Stimulated activated CD4-positive, alpha-beta T cell treated with anti-CD3 and anti-CD28 coated beads, Interleukin-1b, Interleukin-23, amount 100 ng/mL, for 1 hour (primary cell): Measurements from ENCODE around the gene CASP1.
"Not testable (repeated sequence)": the region's sequence is repeated elsewhere in the genome, so short reads cannot be mapped to it uniquely, and the experiment has no call there.

ENCODE experiments used
- DNase-seq, 2 donors: peaks; one replicate each; pipeline ENCODE4 v3.0.0-alpha.2; 2020; ENCODE audit warnings: low read depth in 2 of 2

Gene CASP1

DNA sequence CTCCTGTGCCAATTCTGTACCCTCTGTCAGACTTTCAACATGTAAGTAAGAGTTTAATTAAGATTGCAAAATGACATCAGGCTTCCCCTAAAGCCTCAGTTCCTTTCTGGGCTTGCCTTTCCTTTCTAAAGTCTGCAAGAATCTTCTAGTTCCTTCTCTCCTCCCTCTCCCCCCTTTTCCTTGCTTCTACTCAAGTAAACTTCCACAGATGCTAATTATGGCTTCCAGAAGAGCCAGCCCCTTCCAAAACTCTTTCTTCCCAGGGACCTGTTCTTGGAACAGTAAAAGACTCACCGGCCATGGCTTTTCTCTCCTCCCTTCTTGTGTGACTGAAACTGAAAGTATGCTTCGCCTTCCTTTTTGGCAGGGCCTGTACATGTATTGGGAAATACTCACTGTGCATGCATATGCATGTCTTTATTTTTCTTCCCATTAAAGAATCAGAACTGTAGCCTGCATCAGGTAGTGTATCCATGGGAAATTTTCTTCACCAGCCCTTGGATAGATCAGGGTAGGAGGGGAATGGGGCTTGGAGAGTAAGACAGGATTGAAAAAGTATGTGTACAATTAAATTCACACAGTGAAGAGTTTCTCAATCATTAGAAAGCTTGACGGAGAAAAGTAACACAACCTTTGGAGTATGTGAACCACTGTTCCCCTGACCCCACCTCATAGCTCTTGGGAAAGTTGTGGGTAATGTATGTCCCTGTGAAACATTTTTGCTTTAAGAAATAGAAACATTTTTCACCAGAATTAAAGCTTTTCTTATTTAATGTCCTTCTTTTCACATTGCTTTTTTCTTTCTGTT is at the start of gene CASP1:
TSS of gene CASP1 (minus strand) at position 332 of the 808 bp plus-strand sequence. CDS start at position 301, 31 bp downstream.
- DNase-seq: no peak

DNA sequence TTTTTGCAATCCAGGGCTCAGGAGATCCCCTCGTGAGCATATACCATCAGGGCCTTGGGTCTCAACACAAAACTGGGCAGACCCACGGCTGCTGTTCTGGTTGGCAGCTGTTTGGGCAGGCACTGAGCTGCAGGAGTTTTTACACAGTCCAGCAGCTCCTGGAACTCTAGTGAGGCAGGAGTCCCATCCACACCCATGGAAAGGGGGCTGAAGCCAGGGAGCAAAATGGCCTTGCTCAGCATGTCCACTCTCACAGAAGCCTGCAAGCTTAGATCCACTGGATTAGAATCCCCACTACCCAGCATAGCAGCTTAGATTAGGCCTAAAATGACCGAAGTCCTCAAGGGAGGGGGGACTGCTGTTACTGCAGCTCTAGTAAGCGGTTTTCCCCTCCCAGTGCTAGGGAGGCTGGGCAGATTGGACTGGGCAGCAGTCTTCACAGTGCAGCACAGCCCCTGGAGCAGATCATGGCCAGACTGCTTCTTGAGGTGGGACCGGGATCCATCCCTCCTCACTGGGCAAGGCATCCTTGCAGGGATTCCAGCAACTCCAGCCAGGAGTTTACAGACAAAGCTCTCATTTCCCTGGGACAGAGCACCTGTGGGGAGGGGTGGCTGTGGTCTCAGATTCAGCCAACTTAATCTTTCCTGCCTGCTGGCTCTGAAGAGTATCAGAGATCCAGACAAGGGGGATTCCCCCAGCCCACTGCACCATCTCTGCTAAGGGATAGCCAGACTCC is 46.6 kb upstream of the CASP1 start:
- no peak for DNase-seq

DNA sequence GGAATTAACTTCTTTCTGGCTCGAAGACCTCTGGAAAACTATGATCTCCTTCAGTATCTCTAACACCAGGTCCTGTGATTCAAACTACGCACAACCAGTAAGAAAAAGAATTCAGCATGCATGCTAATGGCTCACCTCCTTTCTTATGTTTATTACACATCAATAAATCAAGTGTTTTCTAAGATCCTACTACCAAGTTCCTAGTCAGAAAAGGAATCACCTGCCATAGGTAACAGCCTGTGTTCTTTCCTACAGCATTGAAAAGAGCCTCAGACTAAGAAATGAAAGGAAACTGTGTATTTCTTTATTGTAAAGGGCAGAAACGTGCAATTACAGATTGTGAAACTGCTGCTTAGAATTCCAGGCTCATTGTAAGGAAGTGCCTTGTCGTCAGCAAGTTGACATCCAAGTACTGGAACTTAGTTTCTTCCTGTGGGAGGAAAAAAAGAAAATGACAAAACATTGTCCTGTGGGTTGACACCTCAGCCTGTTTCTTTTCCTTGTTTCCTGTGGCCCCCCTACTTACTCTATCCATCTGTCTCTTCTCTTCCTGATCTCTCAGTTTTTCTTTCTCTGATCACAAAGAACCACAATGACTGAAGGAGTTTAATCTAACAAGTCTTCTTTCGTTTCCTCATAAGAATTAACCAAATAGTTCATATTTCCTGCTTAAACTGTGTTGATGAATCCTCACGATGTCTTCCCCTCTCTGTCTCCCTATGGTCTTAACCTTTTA is 45.4 kb upstream of the CASP1 start:
- DNase-seq: not testable (repeated sequence)

DNA sequence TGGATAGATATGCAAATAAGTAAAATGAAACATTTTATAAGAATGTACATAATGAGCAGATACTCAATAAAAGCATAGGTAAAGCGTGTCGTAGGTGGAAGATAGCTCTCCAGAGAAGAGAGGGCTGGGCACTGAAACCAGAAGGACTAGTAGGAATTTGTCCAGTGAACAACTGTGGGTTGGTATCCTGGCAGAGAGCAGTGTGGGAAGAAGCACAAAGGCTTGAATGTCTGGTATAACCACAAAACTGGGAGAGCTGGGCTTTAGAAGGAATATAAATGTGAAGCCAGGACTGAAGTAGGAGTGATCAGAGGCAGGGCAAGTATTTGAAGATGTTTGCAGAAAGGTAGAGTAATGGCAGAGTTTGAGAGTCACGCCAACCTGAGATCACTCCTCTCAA is 43.3 kb upstream of the CASP1 start:
- no peak for DNase-seq

DNA sequence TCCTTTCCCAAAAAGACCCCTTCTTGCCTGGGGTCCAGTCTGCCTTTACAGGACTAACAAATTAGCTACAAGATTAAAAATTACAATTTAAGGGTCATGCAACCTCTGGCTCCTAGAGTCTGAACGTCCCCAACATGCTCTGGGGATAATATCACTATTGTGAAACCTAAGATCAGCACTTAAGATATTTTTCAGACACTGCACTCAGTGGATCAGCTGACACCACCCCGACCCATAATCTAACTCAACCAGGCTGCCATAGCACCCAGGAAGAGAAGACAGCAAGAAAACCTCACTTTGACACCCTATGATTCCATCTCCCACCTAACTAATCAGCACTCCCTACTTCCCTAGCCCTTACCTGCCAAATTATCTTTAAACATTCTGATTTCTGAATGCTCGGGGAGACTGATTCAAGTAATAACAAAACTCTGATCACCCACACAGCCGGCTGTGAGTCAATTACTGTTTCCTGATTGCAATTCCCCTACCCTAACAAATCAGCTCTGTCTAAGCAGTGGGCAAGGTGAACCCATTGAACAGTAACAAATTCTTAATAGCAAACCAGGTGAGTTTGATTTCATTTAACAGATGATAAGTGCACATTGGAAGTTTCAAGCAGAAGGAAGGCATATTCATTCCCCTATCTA is 42.3 kb upstream of the CASP1 start:
- DNase-seq: not testable (repeated sequence)

DNA sequence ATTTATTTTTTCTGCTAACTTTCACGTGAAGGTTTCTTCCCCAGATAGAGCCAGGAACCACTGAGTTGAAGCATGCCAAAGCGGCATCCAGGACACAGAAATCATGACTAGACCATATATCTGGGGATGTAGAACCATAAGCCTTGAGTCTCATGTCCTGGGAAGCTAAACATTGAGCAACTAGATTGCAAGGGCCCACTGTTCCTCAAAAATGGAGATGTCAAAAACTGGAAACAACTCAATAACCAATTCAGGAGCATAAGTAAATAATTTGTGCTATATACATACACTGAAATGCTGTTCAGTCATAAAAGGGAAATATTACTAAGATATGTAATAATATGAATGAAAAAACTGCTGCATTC is 39.2 kb upstream of the CASP1 start:
- DNase-seq: no peak

DNA sequence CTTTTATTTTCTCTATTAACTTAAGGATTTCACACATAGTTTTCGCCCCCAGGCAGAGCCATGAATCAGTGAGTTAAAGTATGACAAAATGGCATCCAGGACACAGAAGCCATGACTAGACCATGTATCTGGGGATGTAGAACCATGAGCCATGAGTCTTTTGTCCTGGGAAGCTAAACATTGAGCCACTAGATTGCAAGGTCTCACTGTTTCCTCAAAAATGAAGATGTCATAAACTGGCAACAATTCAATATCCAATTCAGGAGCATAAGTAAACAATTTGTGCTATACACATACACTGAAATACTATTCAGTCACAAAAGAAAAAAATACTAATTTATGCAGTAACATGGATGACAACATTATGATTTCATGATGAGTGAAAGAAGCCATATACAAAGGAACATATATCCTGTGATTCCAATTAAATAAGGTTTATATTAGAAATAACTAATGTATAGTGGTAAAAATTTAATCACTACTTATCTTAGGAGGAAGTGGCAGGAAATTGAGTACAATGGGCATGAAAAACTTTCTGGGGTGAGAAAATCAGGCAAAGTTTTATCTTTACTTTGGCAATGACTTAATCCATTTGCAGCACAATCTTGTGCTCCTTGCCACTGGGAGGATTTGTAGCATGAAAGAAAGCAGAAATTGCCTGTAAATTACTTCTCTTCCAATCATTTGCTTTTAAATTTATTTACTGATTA is 38.7 kb upstream of the CASP1 start:
- no peak for DNase-seq

DNA sequence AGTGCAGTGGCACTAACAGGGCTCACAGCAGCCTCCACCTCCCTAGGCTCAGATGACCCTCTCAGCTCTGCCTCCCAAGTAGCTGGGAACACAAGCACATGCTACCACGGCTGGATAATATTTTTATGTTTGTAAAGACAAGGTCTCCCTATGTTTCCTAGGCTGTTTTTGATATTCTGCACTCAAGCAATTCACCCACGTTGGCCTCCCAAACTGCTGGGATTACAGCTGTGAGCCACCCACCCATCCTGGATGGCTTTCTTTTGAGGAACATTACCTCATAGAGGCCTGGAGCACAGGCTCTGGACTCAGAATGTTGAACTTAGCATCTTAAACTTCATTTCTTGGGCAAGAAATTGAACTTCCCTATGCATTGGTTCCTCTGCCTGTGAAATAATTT is 37.1 kb upstream of the CASP1 start:
- DNase-seq: not testable (repeated sequence)

DNA sequence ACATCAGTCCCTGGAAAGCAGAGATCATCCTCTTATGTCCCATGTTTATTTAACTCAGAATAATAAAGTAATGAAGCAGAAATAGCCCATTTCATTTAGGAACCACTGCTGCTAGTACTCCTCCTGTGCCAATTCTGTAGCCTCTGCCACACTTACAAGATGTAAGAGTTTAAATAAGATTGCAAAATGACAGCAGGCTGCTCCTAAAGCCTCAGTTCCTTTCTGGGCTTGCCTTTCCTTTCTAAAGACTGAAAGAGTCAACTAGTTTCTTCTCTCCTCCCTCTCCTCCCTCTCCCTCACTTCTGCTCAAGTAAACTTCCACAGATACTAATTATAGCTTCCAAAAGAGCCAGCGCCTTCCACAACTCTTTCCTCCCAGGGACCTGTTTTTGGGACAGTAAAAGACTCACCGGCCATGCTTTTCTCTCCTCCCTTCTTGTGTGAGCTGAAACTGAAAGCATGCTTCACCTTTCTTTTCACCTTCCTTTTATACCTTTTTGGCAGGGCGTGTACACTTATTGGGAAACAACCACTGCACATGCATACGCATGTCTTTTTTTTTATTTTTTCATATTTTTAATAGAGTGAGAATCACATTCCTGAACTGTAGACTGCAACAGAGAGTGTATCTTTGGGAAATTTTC is 36.3 kb upstream of the CASP1 start:
- DNase-seq: no peak

DNA sequence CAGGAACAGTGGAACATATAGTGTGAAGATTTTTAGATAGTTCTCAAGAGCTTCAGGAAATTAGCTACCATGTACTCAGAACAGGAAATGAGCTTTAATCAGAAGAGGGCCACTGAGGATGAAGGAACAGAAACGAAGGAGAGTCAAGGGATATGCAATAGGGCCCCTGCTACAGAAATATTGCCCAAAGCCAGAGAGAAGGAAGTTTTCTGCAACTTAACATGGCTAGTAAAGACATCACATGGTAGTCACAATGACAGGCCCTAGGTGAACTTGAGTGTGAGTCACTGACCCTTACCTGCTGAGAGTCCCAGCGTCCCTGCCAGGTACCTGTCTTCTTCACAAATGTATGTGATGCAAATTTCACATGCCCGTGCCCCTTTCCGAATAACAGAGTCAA is 35.4 kb upstream of the CASP1 start:
- DNase-seq: no peak

DNA sequence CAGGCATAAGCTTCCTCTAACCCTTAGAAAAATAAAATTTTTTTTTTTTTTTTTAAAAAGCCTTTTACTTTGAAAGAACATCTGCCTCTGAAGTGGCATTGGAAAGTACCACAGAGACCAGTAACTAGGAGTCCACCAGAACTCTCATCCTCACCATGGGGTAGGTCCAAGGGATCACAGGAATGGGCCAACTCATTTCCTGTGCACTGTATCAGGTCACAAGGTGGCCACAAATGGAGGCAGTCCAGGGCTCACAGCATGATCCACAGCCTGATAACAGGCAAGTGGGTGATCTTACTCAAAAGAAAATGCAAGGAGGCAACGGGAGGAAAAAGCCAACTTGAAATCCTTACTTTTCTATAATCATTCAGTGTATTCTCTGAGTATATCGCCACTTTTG is 34.8 kb upstream of the CASP1 start:
- DNase-seq: not testable (repeated sequence)

DNA sequence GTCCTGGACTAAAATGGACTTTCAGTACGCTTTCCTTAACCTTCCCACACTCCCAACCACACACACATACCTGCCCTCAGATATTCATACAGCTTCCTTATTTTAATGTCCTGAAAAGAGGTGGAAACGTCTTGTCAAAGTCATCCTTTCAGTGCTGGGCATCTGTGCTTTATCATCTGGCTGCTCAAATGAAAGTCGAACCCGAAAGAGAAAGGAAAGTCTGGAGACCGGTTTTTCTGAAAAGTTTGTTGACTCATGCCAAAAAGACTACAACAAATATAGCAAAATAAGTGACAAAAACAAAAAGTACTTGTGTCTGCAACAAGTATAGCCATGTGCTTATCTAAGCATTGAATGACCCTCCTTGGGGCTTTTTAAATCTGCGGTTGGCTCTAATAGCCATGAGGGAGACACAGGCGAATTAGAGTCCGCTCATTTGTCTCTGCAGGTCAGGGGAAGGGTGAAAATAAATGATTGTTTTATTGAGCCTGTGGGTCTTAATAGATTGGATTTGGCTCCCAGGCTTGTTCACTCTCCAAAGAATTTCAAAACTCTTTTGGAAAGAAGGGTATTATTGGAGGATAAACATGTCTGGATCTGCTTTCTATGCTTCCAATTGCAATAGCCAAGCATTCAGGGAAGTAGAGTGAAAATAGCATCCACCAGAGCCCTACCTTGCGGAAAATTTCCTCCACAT is 28.4 kb upstream of the CASP1 start:
- not testable (repeated sequence) for DNase-seq

DNA sequence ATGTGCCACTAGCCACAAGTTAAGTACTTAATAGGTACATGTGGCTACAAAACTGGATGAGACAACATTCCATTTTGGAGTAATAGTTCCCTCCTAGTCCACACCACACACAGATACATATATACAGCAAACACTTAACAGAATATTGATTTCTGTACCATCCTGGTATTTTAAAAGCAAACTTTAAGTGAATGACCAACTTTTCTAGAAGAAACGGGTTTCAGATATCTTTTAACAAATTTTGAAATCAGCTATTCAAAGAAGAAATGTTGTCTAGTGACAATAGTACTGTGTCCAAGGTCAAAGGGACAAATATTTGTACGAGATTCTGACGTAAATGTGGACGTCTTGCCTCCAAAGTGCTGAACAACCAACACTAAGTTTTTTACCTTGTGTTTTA is 22.5 kb upstream of the CASP1 start:
- no peak for DNase-seq

DNA sequence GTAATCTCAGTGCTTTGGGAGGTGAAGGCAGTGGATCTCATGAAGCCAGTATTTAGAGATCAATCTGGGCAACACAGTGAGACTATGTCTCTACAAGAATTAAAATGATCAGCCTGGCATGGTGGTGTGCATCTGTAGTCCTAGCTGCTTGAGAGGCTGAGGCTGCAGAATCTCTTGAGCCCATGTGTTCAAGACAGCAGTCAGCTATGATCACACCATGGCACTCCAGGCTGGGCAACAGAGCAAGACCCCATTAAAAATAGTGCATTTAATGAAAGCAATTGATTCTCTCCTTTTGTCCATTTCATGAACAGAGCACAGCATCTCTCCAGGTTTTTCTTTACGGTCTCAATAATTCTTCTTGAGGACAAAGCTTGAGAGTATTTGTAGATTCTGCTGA is 21.5 kb upstream of the CASP1 start:
- no peak for DNase-seq

DNA sequence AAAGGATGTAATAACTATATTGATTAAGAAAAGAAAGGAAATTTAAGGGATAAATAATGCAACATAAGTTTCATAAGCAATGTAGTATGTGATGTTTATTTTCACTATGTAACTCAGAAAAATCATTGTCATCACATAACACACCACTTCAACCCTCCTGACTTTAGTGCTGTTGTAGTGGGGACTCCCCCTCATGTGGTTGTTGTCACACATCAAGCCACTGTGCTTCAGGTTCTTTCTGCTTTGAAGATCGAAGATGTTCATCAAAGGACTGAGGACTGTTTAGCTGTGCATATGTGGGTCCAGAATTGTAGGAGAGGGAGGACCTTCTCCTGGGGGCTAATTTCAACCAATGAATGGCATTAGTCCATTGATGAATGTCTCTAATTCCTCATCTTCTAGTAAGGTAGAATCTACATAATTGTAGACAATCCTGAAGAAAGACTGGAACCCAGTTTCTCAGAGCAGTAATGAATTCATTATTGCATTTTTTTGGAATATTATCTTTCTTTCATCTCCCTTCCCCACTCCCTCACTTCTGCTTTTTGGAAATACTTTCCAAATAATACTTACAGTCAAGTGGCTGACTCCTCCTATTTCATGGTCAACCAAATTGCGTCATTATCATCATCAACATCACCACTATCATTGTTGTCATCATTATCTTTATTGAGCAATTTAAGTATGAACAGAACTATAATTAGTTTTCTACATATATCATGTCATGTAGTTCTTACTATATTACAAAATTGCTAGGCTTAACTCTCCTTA is 20.0 kb upstream of the CASP1 start:
- no peak for DNase-seq

DNA sequence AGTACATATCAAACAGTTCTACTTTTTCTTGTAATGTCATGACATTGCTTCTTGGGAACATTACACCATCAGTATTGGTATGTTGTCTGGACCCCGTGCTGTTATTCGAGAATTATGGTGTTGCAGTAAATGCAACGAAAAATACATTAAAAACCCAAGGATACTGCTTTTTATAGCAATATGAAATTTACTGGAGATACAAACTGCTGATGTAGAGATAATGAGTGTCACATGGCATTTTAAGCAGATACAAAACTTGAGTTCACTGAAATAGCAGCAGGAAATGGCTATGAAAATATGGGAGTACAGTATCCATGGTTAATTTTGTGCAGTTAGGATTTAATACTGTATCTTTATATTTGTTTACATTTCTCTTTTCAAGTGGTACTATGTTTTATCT is 17.5 kb upstream of the CASP1 start:
- DNase-seq: no peak

DNA sequence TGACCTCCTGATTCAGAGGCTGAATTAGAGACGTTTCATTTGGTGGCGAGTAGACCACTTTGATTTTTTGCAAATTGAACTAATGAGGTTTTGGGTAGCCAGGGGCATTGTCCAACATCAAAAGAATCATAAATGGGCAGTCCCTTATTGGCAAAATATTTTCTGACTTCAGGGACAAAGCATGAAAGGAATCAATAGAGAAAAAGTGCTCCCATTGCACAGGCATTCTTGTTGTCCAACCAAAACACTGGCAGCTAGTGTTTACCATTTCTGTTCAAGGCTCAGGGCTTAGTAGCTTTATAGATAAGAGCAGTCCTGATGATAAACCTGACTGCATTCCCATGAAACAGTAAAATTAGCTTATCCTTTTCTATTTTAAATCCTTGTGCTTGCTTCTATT is 16.6 kb upstream of the CASP1 start:
- no peak for DNase-seq

DNA sequence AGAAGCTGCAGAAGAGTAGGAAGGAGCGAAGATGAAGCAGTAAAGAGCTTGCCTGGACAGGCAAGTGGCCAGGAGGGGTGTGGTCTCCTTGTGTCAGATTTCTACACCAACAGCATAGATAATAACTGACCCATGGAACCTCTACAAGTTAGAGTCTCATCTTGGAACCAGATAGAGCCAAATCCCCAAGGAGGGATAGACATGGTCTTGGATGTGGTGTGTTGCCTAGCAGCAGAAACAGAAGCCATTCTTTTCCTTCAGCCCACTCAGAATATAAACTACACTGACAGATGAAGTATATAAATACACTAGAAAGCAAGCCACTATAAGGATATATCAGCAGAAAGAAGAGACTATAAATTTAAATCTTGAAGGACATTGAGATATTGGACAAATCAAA is 14.5 kb upstream of the CASP1 start:
- DNase-seq: no peak

DNA sequence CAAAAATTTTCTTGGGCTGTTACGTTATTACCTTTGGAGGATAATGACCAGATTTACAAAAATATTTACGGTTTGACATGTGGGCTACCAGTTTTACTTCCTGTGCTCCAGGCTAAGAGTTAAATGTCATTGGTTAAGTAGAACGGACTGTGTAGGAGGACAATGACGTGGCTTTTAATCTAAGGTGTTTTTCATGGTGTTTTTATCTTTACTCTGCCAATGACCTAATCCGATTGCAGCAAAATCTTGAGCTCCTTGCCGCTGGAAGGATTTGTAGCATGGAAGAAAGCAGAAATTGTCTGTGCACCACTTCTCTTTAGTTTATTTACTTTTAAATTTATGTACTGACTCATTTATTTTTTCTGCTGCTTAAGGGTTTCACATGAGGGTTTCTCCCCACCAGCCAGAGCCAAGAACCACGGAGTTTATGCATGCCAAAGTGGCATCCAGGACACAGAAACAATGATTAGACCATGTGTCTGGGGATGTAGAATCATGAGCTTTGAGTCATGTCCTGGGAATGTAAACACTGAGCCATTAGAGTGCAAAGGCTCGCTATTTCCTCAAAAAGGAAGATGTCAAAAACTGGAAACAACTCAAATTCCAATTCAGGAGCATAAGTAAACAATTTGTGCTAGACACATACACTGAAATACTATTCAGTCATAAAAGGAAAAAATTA is 12.1 kb upstream of the CASP1 start:
- no peak for DNase-seq
